Small intestine (tissue), 7 donors: ENCODE data around the gene NANOS1. TPM values are rescaled to one million over a fixed set of nuclear protein-coding genes. Genes with fewer than 3 reads are reported as not detected.

Experiments
- DNase-seq, 2 donors: peaks; one replicate each; pipeline versions ENCODE4 v3.0.0 to v3.0.0-alpha.2; 2013
- FAIRE-seq: peaks from 2 replicates; lab custom pipeline; 2012; peaks lifted over from hg19 to GRCh38; lab: Jason Lieb, UNC
- H3K27ac ChIP-seq, 3 donors: one replicate each; pipeline ENCODE4 v1.5.1; 2013; ENCODE audit warnings: low read length in 2 of 3, mild to moderate bottlenecking in 2 of 3, control low read depth in 1 of 3, inconsistent platforms in 1 of 3, low read depth in 1 of 3, moderate library complexity in 1 of 3
- H3K27me3 ChIP-seq, 3 donors: one replicate each; pipeline ENCODE4 v1.6.1; 2013; ENCODE audit warnings: low read length in 3 of 3, inconsistent platforms in 1 of 3; ENCODE audit not compliant: control insufficient read depth in 3 of 3, insufficient read depth in 3 of 3
- H3K36me3 ChIP-seq, 3 donors: one replicate each; pipeline ENCODE4 v1.6.1; 2013; ENCODE audit warnings: low read length in 3 of 3, inconsistent platforms in 1 of 3, low read depth in 1 of 3, mild to moderate bottlenecking in 1 of 3, moderate library complexity in 1 of 3; ENCODE audit not compliant: control insufficient read depth in 3 of 3, insufficient read depth in 2 of 3
- H3K4me1 ChIP-seq, 3 donors: one replicate each; pipeline ENCODE4 v1.6.1; 2013; ENCODE audit warnings: low read length in 2 of 3, inconsistent platforms in 1 of 3, low read depth in 1 of 3, mild to moderate bottlenecking in 1 of 3, moderate library complexity in 1 of 3; ENCODE audit not compliant: control insufficient read depth in 3 of 3, insufficient read depth in 2 of 3
- H3K4me3 ChIP-seq, 3 donors: one replicate each; pipeline ENCODE4 v1.5.1; 2013; ENCODE audit warnings: low read length in 3 of 3, control low read depth in 1 of 3, inconsistent platforms in 1 of 3, low read depth in 1 of 3, mild to moderate bottlenecking in 1 of 3, moderate library complexity in 1 of 3
- H3K9me3 ChIP-seq, 2 donors: one replicate each; pipeline ENCODE4 v1.6.1; 2013; ENCODE audit warnings: low read depth in 1 of 2, low read length in 1 of 2; ENCODE audit not compliant: control insufficient read depth in 2 of 2, insufficient read depth in 1 of 2
- WGBS, 3 donors: extraction: QIAGEN DNeasy Blood & Tissue Kit; methylation state at CpG; one replicate each; pipeline ENCODE4 v1.1.7; 2013; 5-methylcytosine and 5-hydroxymethylcytosine counted together
- polyA plus RNA-seq, 4 donors: library from polyadenylated mRNA; stranded (reverse) in 3 of 4; unstranded in 1 of 4; fragments of 200-250 nt in 3 of 4; fragments of 120-200 nt in 1 of 4; gene quantifications; one replicate each; pipeline versions ENCODE4 v1.2.1 to v1.2.3, GENCODE V29; 2013
- donor health status: healthy with polysubstance abuse.
- donor health status: control.
- donor health status: control.
- donor health status: Bipolar disorder and iron deficiency.
- donor health status: healthy.

Gene NANOS1
- polyA plus RNA-seq, 4 donors = 0.50 to 0.61 TPM; not detected in 2

DNA sequence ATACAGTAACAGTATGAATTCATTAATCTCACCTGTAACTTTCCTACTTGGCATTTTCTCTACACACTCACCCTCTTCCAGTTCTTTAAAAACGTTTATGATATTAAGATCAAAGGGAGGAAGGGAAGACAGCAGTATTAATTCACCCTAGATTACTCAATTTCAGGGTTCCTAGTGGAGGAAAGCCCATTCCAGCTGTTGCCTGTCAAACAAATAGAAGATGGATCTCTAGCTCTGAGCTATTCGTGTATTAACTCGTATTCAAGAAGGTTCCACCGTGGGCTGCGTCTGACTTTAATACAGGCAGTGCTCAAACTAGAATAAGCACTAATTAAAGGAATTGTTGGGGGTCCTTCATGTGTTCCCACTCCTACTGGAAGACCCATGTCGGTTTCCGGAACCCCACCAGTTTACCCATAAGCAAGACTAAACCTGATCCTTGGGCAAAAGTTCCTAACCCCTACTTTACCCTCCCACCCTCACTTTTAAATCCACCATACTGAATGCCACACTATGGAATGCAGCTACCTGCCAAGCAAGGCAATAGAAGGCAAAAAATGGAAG, 2.1 kb downstream of the NANOS1 start:
- Histone ChIP-seq H3K27me3 (peaks cover 0 to 6% (median 0%) of the 10 kb centered on the region in 3 donors), H3K27ac (no peak overlapping the region), H3K4me3 (no peak overlapping the region), H3K9me3 (no peaks in the 10 kb centered on the region), H3K4me1 (peaks cover 0 to 2% (median 0%) of the 10 kb centered on the region in 3 donors), H3K36me3 (peaks cover 3 to 8% (median 5%) of the 10 kb centered on the region in 3 donors)
- no peak for FAIRE-seq
- 68 to 74% (median 73%) methylated on average over 7 of the region's 7 CpGs for WGBS, 3 donors
- no peak for DNase-seq

DNA sequence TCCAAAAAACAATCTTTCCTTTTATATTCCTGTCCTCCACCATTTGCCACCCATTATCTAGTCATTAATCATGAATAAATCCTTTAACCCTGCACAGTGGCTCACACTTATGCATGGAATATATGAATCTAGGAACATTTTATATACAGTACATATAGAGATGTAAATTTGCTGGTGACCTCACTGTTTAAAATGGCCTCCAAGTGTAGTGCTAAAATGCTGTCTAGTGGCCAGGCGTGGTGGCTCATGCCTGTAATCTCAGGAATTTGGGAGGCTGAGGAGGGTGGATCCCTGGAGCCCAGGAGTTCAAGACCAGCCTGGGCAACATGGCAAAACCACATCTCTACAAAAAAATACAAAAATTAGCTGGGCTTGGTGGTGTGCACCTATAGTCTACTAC, 9.6 kb downstream of the NANOS1 start:
- no peaks in the 10 kb centered on the region for H3K9me3 ChIP-seq
- peaks cover 22 to 62% (median 35%) of the 10 kb centered on the region in 3 donors for H3K36me3 ChIP-seq
- 74 to 86% (median 75%) methylated on average over 1 of the region's 1 CpG for WGBS, 3 donors
- H3K27ac ChIP-seq = no peak overlapping the region
- no peaks in the 10 kb centered on the region for H3K27me3 ChIP-seq
- no peak for DNase-seq
- H3K4me3 ChIP-seq = peak overlapping the region in 1 of 3 donors; percentile 15
- no peak for FAIRE-seq
- H3K4me1 ChIP-seq = no peaks in the 10 kb centered on the region

DNA sequence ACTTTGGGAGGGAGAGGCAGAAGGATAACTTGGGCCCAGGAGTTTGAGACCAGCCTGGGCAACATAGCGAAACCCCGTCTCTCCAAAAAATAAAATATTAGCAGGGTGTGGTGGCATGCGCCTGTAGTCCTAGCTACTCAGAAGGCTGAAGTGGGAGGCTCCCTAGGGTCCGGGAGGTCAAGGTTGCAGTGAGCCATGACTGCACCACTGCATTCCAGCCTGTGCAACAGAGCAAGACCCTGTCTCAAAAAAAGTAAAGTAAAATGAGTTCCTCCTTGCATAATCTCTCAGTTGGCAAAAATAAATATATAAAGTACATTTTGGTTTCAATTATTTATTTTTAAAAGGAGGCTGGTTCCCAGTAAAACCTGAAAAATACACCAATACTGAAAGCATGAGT, 11.8 kb downstream of the NANOS1 start:
- FAIRE-seq = no peak
- no peak for DNase-seq
- no peak overlapping the region for H3K4me3 ChIP-seq
- H3K9me3 ChIP-seq = no peaks in the 10 kb centered on the region
- WGBS, 3 donors = 90 to 97% (median 92%) methylated on average over 4 of the region's 4 CpGs
- H3K27ac ChIP-seq = no peak overlapping the region
- H3K36me3 ChIP-seq = peaks cover 20 to 73% (median 40%) of the 10 kb centered on the region in 3 donors
- H3K4me1 ChIP-seq = no peaks in the 10 kb centered on the region
- no peaks in the 10 kb centered on the region for H3K27me3 ChIP-seq

DNA sequence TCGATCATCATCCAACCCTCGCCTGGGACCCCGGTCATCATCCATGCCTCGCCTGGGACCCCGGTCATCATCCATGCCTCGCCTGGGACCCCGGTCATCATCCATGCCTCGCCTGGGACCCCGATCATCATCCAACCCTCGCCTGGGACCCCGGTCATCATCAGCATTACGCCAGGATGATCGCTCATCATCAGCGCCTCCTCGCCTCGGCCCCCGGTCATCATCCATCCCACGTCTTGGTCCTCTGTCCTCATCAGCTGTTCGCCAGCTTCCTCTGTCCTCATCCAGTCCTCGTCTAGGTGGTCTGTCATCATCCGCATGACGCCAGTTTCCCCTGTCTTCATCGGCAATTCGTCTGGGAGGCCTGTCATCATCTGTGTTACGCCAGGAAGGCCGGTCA, 12.7 kb downstream of the NANOS1 start:
- no peaks in the 10 kb centered on the region for H3K4me1 ChIP-seq
- DNase-seq (no peak), FAIRE-seq (no peak)
- WGBS, 3 donors = 95 to 98% (median 96%) methylated on average over 26 of the region's 26 CpGs
- H3K9me3 ChIP-seq = no peaks in the 10 kb centered on the region
- H3K27me3 ChIP-seq = no peaks in the 10 kb centered on the region
- no peak overlapping the region for H3K27ac ChIP-seq
- no peak overlapping the region for H3K4me3 ChIP-seq
- H3K36me3 ChIP-seq = peaks cover 20 to 77% (median 41%) of the 10 kb centered on the region in 3 donors

DNA sequence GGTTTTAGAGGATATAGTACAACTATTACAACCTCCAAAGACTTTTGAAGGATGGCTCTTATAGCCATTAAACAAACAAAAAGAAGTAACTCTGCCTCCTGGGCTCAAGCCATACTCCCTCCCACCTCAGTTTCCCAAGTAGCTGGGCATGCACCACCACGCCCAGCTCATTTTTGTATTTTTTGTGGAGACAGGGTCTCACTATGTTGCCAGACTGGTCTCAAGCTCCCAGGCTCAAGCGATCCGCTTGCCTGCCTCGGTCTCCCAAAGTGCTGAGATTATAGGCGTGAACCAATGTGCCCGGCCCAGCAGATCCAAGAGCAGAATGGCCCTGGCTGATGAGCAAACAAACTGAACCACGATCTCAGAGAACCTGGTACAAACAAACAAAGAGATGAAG, 16.0 kb downstream of the NANOS1 start:
- Histone ChIP-seq H3K27ac (no peak overlapping the region), H3K9me3 (no peaks in the 10 kb centered on the region), H3K4me1 (no peaks in the 10 kb centered on the region), H3K4me3 (no peak overlapping the region), H3K36me3 (peaks cover 20 to 69% (median 45%) of the 10 kb centered on the region in 3 donors), H3K27me3 (no peaks in the 10 kb centered on the region)
- WGBS, 3 donors = 90 to 94% (median 93%) methylated on average over 7 of the region's 7 CpGs
- no peak for DNase-seq
- FAIRE-seq = no peak

DNA sequence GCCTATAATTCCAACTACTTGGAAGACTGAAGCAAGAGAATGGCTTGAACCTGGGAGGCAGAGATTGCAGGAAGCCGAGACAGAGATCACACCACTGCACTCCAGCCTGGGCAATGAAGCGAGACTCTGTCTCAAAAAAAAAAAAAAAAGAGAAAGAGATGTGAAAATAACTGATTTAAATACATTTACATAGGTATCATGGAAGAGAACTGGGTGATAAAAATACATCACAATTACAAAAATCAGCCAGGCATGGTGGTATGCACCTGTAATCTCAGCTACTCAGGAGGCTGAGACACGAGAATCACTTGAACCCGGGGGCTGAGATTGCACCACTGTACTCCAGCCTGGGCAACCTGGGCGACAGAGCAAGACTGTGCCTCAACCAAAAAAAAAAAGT, 19.8 kb downstream of the NANOS1 start:
- H3K36me3 ChIP-seq = peaks cover 22 to 55% (median 55%) of the 10 kb centered on the region in 3 donors

DNA sequence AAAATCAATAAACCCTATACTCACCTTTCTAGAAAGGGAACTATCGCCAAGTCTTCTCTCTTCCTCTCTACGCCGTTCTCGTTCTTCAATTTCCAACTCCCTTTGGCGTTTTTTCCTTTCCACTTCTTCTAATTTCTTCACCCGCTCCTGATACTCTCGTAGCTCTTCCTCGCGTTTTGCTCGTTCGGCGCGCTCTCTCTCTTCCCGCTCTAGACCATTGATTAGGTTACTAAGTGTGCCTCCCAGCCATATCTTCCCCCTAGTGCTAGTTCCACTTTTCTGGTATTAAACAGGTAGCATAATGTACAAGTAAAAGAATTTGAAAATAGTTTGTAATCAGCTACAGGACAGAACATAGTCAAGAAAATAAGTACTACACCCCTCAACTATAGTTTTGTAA, 20.3 kb downstream of the NANOS1 start:
- H3K4me1 ChIP-seq = no peaks in the 10 kb centered on the region
- DNase-seq (no peak), FAIRE-seq (no peak)
- peaks cover 22 to 55% (median 55%) of the 10 kb centered on the region in 3 donors for H3K36me3 ChIP-seq
- no peak overlapping the region for H3K4me3 ChIP-seq
- no peaks in the 10 kb centered on the region for H3K9me3 ChIP-seq
- H3K27ac ChIP-seq = no peak overlapping the region
- 95 to 97% (median 96%) methylated on average over 14 of the region's 14 CpGs for WGBS, 3 donors
- no peaks in the 10 kb centered on the region for H3K27me3 ChIP-seq

More for the DNA sequence above, 19.8 kb downstream of the NANOS1 start:
- Histone ChIP-seq H3K27me3 (no peaks in the 10 kb centered on the region), H3K4me1 (no peaks in the 10 kb centered on the region), H3K27ac (no peak overlapping the region), H3K4me3 (no peak overlapping the region), H3K9me3 (no peaks in the 10 kb centered on the region)
- no peak for FAIRE-seq
- 88 to 94% (median 92%) methylated on average over 5 of the region's 5 CpGs for WGBS, 3 donors
- no peak for DNase-seq

DNA sequence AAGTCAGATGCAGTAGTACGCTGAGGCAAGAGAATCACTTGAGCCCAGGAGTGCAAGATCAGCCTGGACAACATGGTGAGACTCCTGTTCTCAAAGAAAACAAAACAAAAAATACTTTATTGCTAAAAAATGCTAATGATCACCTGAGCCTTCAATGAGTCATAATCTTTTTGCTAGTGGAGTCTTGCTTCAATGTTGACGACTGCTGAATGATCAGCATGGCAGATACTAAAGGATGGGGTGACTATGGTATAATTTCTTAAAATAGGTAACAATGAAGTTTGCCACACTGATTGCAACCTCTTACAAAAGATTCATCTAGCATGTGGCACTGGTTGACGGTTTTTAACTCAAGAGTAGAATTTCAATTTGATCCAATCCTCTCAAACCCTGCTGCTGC, 22.3 kb downstream of the NANOS1 start:
- Histone ChIP-seq H3K27ac (no peak overlapping the region), H3K4me1 (no peaks in the 10 kb centered on the region), H3K4me3 (no peak overlapping the region), H3K9me3 (no peaks in the 10 kb centered on the region), H3K27me3 (no peaks in the 10 kb centered on the region), H3K36me3 (peaks cover 30 to 51% (median 48%) of the 10 kb centered on the region in 3 donors)
- DNase-seq = no peak
- no peak for FAIRE-seq
- 87 to 94% (median 93%) methylated on average over 3 of the region's 3 CpGs for WGBS, 3 donors

DNA sequence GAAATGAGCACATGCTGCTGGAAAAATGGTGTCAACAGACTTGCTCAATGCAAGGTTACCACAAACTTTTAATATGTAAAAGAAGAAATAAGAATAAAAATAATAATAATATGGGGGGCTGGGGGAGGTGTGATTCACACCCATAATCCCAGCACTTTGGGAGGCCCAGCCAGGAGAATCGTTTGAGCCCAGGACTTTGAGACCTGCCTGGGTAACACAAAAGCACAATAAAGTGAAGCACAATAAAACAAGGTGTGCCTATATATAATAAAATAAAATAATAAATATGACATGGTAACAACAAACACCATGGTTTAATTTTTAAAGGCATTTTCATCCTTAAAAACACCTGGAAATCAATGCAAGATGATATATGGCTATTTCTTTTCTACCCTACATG, 26.0 kb downstream of the NANOS1 start:
- FAIRE-seq (no peak), DNase-seq (peak in 1 of 2 donors; percentile 62)
- H3K36me3 ChIP-seq = peaks cover 40 to 45% (median 41%) of the 10 kb centered on the region in 3 donors
- H3K27ac ChIP-seq = no peak overlapping the region
- WGBS, 3 donors = 16 to 69% (median 44%) methylated on average over 1 of the region's 1 CpG
- H3K4me1 ChIP-seq = no peaks in the 10 kb centered on the region
- H3K27me3 ChIP-seq = no peaks in the 10 kb centered on the region
- H3K4me3 ChIP-seq = no peak overlapping the region
- H3K9me3 ChIP-seq = no peaks in the 10 kb centered on the region
